Tibial artery (tissue), 4 donors: ENCODE measurements around the gene TMEM144.

Experiments used
- DNase-seq, 2 donors: peaks; one replicate each; pipeline ENCODE4 v3.0.0-alpha.2; 2019
- H3K27ac ChIP-seq, 2 donors: fragments of 200-600 bp; sonication (generic) in 1 of 2; 1 replicate in 1 of 2; 2 replicates in 1 of 2; pipeline ENCODE4 v1.5.1; 2018 to 2019; ENCODE audit warnings: mild to moderate bottlenecking in 1 of 2
- H3K27me3 ChIP-seq, 2 donors: fragments of 200-600 bp; sonication (generic) in 1 of 2; one replicate each; pipeline versions ENCODE4 v1.5.1 to v1.6.0; 2016 to 2019
- H3K36me3 ChIP-seq, 3 donors: fragments of 200-600 bp; sonication (generic) in 2 of 3; one replicate each; pipeline ENCODE4 v1.5.1; 2016 to 2019; ENCODE audit warnings: mild to moderate bottlenecking in 2 of 3
- H3K4me1 ChIP-seq, 4 donors: fragments of 200-600 bp; sonication (generic) in 2 of 4; 1 replicate in 3 of 4; 2 replicates in 1 of 4; pipeline ENCODE4 v1.5.1; 2016 to 2019
- H3K4me3 ChIP-seq, 2 donors: fragments of 200-600 bp; sonication (generic) in 1 of 2; 1 replicate in 1 of 2; 2 replicates in 1 of 2; pipeline ENCODE4 v1.5.1; 2018 to 2019; ENCODE audit warnings: mild to moderate bottlenecking in 2 of 2
- H3K9me3 ChIP-seq, 3 donors: fragments of 200-600 bp; sonication (generic) in 1 of 3; one replicate each; pipeline ENCODE4 v1.5.1; 2016 to 2019
- CTCF ChIP-seq, 2 experiments: fragments of 200-600 bp in 1 of 2; fragments of 450-650 bp in 1 of 2; IDR thresholded peaks; one replicate each; pipeline ENCODE4 v1.5.1; 2017 to 2019; ENCODE audit warnings: antibody characterized with exemption in 2 of 2, mild to moderate bottlenecking in 1 of 2, moderate library complexity in 1 of 2
- intact Hi-C: fragments of 100-400 bp; cut with DNase I; formaldehyde crosslinking; loops from one replicate; pipeline ENCODE4 v1.15.0; 2023; ENCODE audit warnings: low total_unique reads

Gene TMEM144

DNA sequence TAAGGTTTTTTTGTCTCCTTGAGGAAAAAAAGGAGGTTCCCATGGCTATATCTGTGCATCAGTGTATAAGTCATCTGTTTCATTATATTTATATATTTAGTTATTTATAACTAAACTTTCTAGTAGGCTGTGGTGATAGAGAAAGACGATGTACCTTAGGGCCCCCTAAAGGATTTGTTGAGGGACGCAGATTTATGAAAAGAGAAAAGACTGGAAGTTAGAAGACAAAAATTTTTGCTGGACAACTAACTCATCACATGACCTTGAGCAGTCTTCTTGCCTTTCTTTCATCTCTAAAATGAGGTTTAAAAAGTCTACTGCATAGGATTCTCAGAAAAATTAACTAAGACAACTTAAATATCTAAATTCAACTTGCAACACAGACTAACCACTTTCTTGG, 43.6 kb upstream of the TMEM144 start:
- H3K4me1 ChIP-seq, result peaks cover 0 to 76% (median 21%) of the 10 kb centered on the region in 4 donors
- intact Hi-C loops, result no loop called here
- H3K9me3 ChIP-seq, result no peaks in the 10 kb centered on the region
- peak overlapping the region; percentile 87 to 89 for H3K27ac ChIP-seq
- H3K36me3 ChIP-seq, result no peaks in the 10 kb centered on the region
- no peaks in the 10 kb centered on the region for H3K27me3 ChIP-seq
- H3K4me3 ChIP-seq, result peak overlapping the region; percentile 54 to 57
- DNase-seq, result no peak
- TF ChIP-seq CTCF (IDR thresholded peaks at IDR 0.05), result no peak

- TF ChIP-seq CTCF (IDR thresholded peaks at IDR 0.05), result no peak
- H3K4me3 ChIP-seq, result peak overlapping the region; percentile 54 to 57
- H3K4me1 ChIP-seq, result peaks cover 0 to 67% (median 17%) of the 10 kb centered on the region in 4 donors
- no peak for DNase-seq
- intact Hi-C loops, result no loop called here
- no peaks in the 10 kb centered on the region for H3K27me3 ChIP-seq
- H3K9me3 ChIP-seq, result no peaks in the 10 kb centered on the region
- H3K27ac ChIP-seq, result peak overlapping the region; percentile 87 to 89
- H3K36me3 ChIP-seq, result no peaks in the 10 kb centered on the region
Measured at GRCh38 chr4:158168606-158169005, 41.7 kb upstream of the TMEM144 start.

GRCh38 chr4:158169506-158169905, 40.8 kb upstream of the TMEM144 start:
- intact Hi-C loops, result no loop called here
- no peak for DNase-seq
- H3K4me1 ChIP-seq, result peaks cover 0 to 67% (median 14%) of the 10 kb centered on the region in 4 donors
- H3K27ac ChIP-seq, result peak overlapping the region; percentile 87 to 89
- peak overlapping the region; percentile 54 to 57 for H3K4me3 ChIP-seq
- H3K27me3 ChIP-seq, result no peaks in the 10 kb centered on the region
- H3K36me3 ChIP-seq, result no peaks in the 10 kb centered on the region
- TF ChIP-seq CTCF (IDR thresholded peaks at IDR 0.05), result no peak
- no peaks in the 10 kb centered on the region for H3K9me3 ChIP-seq

GRCh38 chr4:158169931-158170690, 40.2 kb upstream of the TMEM144 start:
- no peak for TF ChIP-seq CTCF (IDR thresholded peaks at IDR 0.05)
- Histone ChIP-seq H3K4me3 (peak overlapping the region; percentile 54 to 57), H3K27ac (peak overlapping the region; percentile 87 to 89), H3K4me1 (peaks cover 0 to 67% (median 11%) of the 10 kb centered on the region in 4 donors), H3K9me3 (no peaks in the 10 kb centered on the region), H3K27me3 (no peaks in the 10 kb centered on the region), H3K36me3 (no peaks in the 10 kb centered on the region)
- intact Hi-C loops, result loop anchor here (5.0 kb wide), 1 partner anchor 178 kb away; no protein-coding TSS in a partner anchor
- DNase-seq, result no peak

GRCh38 chr4:158170691-158171561, 39.4 kb upstream of the TMEM144 start:
- Histone ChIP-seq H3K4me1 (peaks cover 0 to 70% (median 11%) of the 10 kb centered on the region in 4 donors), H3K9me3 (no peaks in the 10 kb centered on the region), H3K36me3 (no peaks in the 10 kb centered on the region), H3K27ac (peak overlapping the region; percentile 87 to 89), H3K4me3 (peak overlapping the region; percentile 54 to 57), H3K27me3 (no peaks in the 10 kb centered on the region)
- intact Hi-C loops, result loop anchor here (5.0 kb wide), 1 partner anchor 179 kb away; no protein-coding TSS in a partner anchor
- peak; percentile 41 to 67 for TF ChIP-seq CTCF (IDR thresholded peaks at IDR 0.05)
- DNase-seq, result peak; percentile 49 to 78
